ENCODE measurements around the gene PRRC2C.
A peak's percentile ranks its signal among the peaks of the same experiment; 100 is the strongest.

Gene PRRC2C

GRCh38 chr1:171583591-171584201, 98.4 kb downstream of the PRRC2C start:
- no peak for TF ChIP-seq CTCF (conservative IDR thresholded peaks at IDR 0.05; ENCODE audit: low read length)
- no peak overlapping the region for H3K4me3 ChIP-seq (ENCODE audit: low read length)
- no peak for DNase-seq (ENCODE audit: low read depth)

- no peak for TF ChIP-seq CTCF (conservative IDR thresholded peaks at IDR 0.05; ENCODE audit: low read length)
- H3K4me3 ChIP-seq (ENCODE audit: low read length): no peak overlapping the region
- no peak for DNase-seq (ENCODE audit: low read depth)
Measured at GRCh38 chr1:171585715-171586114, 100.4 kb downstream of the PRRC2C start.

- no peak for DNase-seq (ENCODE audit: low read depth)
- TF ChIP-seq CTCF (conservative IDR thresholded peaks at IDR 0.05; ENCODE audit: low read length): no peak
- H3K4me3 ChIP-seq (ENCODE audit: low read length): no peak overlapping the region
Measured at GRCh38 chr1:171588230-171588629, 102.9 kb downstream of the PRRC2C start.

- TF ChIP-seq CTCF (conservative IDR thresholded peaks at IDR 0.05; ENCODE audit: low read length): no peak
- no peak overlapping the region for H3K4me3 ChIP-seq (ENCODE audit: low read length)
- no peak for DNase-seq (ENCODE audit: low read depth)
Measured at GRCh38 chr1:171590022-171590421, 104.7 kb downstream of the PRRC2C start.

- DNase-seq (ENCODE audit: low read depth): peak; percentile 47
- TF ChIP-seq CTCF (conservative IDR thresholded peaks at IDR 0.05; ENCODE audit: low read length): no peak
- no peak overlapping the region for H3K4me3 ChIP-seq (ENCODE audit: low read length)
Measured at GRCh38 chr1:171595324-171595723, 110.0 kb downstream of the PRRC2C start.

GRCh38 chr1:171596119-171596518, 110.8 kb downstream of the PRRC2C start:
- no peak for TF ChIP-seq CTCF (conservative IDR thresholded peaks at IDR 0.05; ENCODE audit: low read length)

GRCh38 chr1:171596705-171597104, 111.4 kb downstream of the PRRC2C start:
- no peak for DNase-seq (ENCODE audit: low read depth)
- no peak for TF ChIP-seq CTCF (conservative IDR thresholded peaks at IDR 0.05; ENCODE audit: low read length)
- no peak overlapping the region for H3K4me3 ChIP-seq (ENCODE audit: low read length)

More at GRCh38 chr1:171596119-171596518, 110.8 kb downstream of the PRRC2C start:
- H3K4me3 ChIP-seq (ENCODE audit: low read length): no peak overlapping the region
- no peak for DNase-seq (ENCODE audit: low read depth)
